Germinal center (tissue), 1 donor: ENCODE measurements around the gene NGEF.

Experiments
- DNase-seq: peaks from one replicate; pipeline ENCODE4 v3.0.0; 2012; ENCODE audit warnings: mixed read lengths, low spot score

Gene NGEF

GRCh38 chr2:232999354-232999753, 13.7 kb downstream of the NGEF start:
- no peak for DNase-seq

DNA sequence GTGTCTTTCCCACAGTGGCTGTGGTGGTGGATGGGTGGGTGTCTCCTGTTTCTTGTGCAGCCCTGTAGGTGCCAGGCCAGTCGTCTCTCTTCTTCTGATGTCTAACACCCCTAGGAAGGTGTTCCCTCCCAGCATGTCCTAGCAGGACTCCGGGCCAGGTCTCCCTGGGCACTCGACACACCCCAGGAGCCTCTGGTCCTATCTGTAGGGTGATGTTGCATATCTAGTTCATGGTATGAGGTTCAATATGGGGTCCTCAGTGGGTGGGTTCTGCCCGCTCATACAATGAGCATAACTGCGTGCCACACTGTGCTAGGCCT, 14.4 kb downstream of the NGEF start:
- DNase-seq = no peak

- DNase-seq = no peak
Observed at GRCh38 chr2:232997749-232998665, 15.0 kb downstream of the NGEF start.

DNA sequence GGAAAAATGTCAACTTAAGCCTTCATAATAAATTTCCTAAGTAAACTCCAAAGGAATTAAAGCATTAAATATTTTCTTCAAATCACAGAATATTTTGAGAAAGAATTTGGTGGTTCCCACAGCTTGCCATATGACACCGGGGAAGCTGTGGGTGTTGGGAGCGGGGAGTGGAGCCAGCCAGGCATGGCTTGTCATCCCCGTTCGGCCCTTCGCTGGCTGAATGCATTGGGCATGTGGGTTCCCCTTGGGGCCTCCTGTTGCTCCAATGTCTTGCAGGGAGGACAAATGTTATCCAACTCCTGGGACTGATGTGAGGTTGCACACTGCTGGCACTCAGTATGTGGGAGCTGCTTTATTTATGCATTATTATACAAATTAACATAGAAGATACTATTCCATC, 18.6 kb downstream of the NGEF start:
- DNase-seq = no peak

DNA sequence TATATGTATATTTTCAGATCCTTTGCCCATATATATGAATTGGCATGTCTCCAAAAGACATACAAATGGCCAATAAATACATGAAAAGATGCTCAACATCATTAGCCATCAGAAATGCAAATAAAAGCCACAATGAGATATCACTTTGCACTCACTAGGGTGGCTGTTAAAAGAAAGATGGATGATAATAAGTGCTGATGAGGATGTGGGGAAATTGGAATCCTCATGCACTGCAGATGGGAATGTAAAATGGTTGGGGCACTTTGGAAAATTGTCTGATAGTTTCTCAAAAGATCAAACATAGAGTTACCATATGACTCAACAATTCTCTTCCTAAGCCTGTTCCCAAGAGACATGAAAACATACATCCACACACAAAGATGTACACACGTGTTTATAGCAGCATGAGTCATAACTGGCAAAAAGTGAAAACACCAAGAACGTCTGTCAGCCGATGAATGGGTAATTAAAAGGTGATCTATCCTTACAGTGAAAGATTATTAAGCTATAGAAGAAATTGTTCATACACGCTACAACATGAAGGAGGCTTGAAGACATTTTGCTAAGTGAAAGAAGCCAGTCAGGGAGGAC, 19.7 kb downstream of the NGEF start:
- no peak for DNase-seq

- DNase-seq = no peak
Observed at GRCh38 chr2:232986155-232986554, 26.9 kb downstream of the NGEF start.

GRCh38 chr2:232984451-232985207, 28.4 kb downstream of the NGEF start:
- no peak for DNase-seq

DNA sequence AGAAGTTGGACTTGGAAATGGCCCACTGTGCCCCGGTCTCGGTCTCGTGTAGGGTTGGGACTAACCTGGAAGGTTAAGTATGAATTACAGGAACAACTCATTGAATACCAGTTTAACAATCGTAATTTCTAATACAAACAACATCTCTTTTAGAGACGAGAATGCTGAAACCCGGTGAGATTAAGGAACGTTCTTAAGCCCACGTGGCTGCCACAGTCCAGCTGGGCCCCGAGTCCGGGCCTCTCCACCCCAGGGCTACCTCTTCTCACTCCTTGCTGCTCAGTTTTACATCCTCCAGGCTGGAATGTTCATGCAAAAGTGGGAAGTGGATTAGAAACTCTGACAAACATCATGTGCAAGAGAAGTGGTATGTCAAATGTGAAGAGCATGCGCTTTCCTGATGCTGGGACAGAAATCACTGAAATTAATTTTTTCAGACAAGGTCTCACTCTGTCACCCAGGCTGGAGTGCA, 29.4 kb downstream of the NGEF start:
- DNase-seq = no peak

- DNase-seq = no peak
Observed at GRCh38 chr2:232982926-232983668, 30.0 kb downstream of the NGEF start.

- DNase-seq = no peak
Observed at GRCh38 chr2:232981767-232982360, 31.2 kb downstream of the NGEF start.

GRCh38 chr2:232981356-232981755, 31.7 kb downstream of the NGEF start:
- no peak for DNase-seq

DNA sequence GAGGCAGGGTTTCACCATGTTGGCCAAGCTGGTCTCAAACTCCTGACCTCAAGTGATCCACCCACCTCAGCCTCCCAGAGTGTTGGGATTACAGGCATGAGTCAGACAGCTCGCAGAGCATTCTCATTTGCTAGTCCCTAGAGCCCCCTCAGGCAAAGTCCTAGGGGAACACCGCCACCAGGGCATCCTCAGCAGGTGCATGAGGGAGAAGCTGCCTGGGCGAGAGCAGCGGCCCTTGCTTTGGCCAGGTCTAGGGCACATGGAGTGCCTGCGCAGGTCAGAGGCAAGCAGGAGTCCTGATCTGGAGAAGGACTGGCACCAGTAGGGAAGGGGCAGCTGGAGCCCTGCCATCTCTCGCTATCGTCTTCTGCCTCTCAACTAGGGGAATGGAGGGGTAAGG, 32.4 kb downstream of the NGEF start:
- no peak for DNase-seq

DNA sequence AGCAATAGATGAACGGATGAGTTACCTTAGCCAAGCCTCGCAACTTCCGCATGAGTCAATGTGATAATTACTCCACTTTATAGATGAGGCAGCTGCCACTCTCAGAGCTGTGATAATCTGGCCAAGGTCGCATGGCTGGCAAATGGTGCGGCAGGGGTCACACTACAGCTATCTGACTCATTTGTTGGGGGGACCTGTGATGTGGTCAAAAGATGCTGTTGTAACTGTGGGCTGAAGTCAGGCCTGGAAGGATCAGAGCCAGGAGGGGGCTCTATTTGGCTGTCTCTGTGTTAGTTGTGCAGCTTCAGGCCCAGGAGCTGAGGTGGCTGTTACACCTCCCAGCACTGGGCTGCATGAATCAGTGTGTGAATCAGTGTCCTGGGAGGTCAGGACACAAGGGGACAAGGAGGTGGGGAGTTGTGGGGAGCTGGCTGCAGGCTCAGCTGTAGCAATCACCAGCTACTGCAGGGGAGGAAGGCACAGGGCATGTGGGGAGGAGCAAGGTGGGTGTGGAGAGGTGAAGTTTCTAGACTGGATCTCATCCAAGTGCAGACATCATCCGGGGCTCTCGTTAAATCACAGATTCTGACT, 33.1 kb downstream of the NGEF start:
- no peak for DNase-seq

GRCh38 chr2:232977438-232977971, 35.6 kb downstream of the NGEF start:
- no peak for DNase-seq

GRCh38 chr2:232976666-232977437, 36.2 kb downstream of the NGEF start:
- no peak for DNase-seq

GRCh38 chr2:232976176-232976575, 36.9 kb downstream of the NGEF start:
- DNase-seq = no peak

DNA sequence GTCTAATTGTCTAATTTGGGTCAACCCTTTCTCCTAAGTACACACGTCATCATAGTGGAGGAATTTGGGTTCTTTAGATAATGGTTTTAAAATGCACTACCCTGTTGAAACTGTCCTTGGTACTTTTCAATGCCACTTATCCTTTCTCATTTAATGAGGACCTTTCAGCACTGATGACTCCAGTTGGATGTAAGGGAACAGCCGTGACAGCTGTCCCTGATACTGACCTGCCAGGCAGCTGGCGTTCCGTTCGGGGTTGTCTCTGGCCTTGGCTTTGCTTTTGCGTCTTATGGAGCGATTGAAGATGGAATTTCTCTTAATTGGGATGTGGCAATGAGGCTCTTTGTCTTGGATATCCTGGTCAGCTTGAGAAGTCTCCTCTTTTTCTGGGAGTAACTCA, 38.7 kb downstream of the NGEF start:
- no peak for DNase-seq

- DNase-seq = no peak
Observed at GRCh38 chr2:232973796-232974195, 39.3 kb downstream of the NGEF start.

- no peak for DNase-seq
Observed at GRCh38 chr2:232973011-232973735, 39.9 kb downstream of the NGEF start.

DNA sequence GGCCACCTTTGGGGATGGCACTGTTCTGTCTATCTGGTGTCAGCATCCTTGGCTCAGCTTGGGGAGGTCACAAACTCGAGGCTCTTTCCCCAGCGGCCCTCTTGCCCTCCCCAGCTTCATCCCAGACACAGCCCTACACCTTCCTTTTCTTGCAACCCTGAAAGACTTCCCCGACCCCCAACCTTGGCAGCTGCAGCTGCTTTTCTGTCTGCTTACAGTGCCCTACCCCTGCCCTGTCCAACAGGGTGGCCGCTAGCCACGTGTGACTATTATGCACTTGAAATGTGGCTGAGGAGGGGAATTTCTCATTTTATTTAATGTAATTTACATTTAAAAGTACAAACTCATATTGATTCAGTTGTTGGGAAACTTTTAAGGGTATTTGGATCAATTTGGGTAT, 41.3 kb downstream of the NGEF start:
- no peak for DNase-seq
